ENCODE data around the gene GAN. TPM values are rescaled to one million over a fixed set of nuclear protein-coding genes. Genes with fewer than 3 reads are reported as not detected.
A peak's percentile ranks its signal among the peaks of the same experiment; 100 is the strongest.

GAN gene
- total and polyA plus RNA-seq, 2 experiments from 2014 or later: 1.6 to 5.7 TPM

GRCh38 chr16:81435103-81435502, 120.3 kb downstream of the GAN start:
- no peaks in the 10 kb centered on the region for H3K9me3 ChIP-seq (ENCODE audit: low read depth)
- no peak overlapping the region for H3K4me3 ChIP-seq
- peaks cover 13% of the 10 kb centered on the region; the same call in 1 of the 2 replicates for H3F3A ChIP-seq (ENCODE audit: insufficient read depth)
- H4K20me1 ChIP-seq (ENCODE audit: insufficient read depth): no peaks in the 10 kb centered on the region
- H3K4me2 ChIP-seq (ENCODE audit: unreplicated experiment): no peak overlapping the region
- peaks cover 15% of the 10 kb centered on the region for H3K4me1 ChIP-seq (ENCODE audit: insufficient read depth)
- H3K79me2 ChIP-seq (ENCODE audit: insufficient read depth): no peaks in the 10 kb centered on the region
- H3K36me3 ChIP-seq (ENCODE audit: low read depth): no peaks in the 10 kb centered on the region
- DNase-seq: no peak
- 63 to 64% methylated on average over 3 of the region's 3 CpGs for WGBS, 2 experiments (ENCODE audit: low coverage in 1 of 2, low lambda C conversion rate in 2 of 2, missing lambda C conversion rate in 2 of 2)
- TF ChIP-seq EZH2phosphoT487 (IDR thresholded peaks at IDR 0.05; ENCODE audit: insufficient read depth, low read depth) (no peak), EZH2 (IDR thresholded peaks at IDR 0.05; ENCODE audit: insufficient read depth, poor library complexity, severe bottlenecking) (no peak)
- H3K9ac ChIP-seq: no peak overlapping the region
- H2AFZ ChIP-seq: no peak overlapping the region
- H3K9me2 ChIP-seq (ENCODE audit: insufficient read depth): no peaks in the 10 kb centered on the region
- in situ Hi-C loops (cut with MboI): no loop called here
- no peaks in the 10 kb centered on the region for H3K27me3 ChIP-seq (replicated peaks; ENCODE audit: insufficient read depth)
- no peak overlapping the region for H3K27ac ChIP-seq

- no peak overlapping the region for H3K4me3 ChIP-seq
- H3K9me3 ChIP-seq (ENCODE audit: low read depth): no peaks in the 10 kb centered on the region
- in situ Hi-C loops (cut with MboI): no loop called here
- peaks cover 15% of the 10 kb centered on the region for H3K4me1 ChIP-seq (ENCODE audit: insufficient read depth)
- H2AFZ ChIP-seq: no peak overlapping the region
- 90 to 95% methylated on average over 2 of the region's 2 CpGs for WGBS, 2 experiments (ENCODE audit: low coverage in 1 of 2, low lambda C conversion rate in 2 of 2, missing lambda C conversion rate in 2 of 2)
- H3K27me3 ChIP-seq (replicated peaks; ENCODE audit: insufficient read depth): no peaks in the 10 kb centered on the region
- H3K4me2 ChIP-seq (ENCODE audit: unreplicated experiment): no peak overlapping the region
- DNase-seq: no peak
- H3K9ac ChIP-seq: no peak overlapping the region
- H3K79me2 ChIP-seq (ENCODE audit: insufficient read depth): no peaks in the 10 kb centered on the region
- H3F3A ChIP-seq (ENCODE audit: insufficient read depth): peaks cover 13% of the 10 kb centered on the region; the same call in 1 of the 2 replicates
- no peak overlapping the region for H3K27ac ChIP-seq
- TF ChIP-seq EZH2phosphoT487 (IDR thresholded peaks at IDR 0.05; ENCODE audit: insufficient read depth, low read depth) (no peak), EZH2 (IDR thresholded peaks at IDR 0.05; ENCODE audit: insufficient read depth, poor library complexity, severe bottlenecking) (no peak)
- H3K9me2 ChIP-seq (ENCODE audit: insufficient read depth): no peaks in the 10 kb centered on the region
- no peaks in the 10 kb centered on the region for H4K20me1 ChIP-seq (ENCODE audit: insufficient read depth)
- no peaks in the 10 kb centered on the region for H3K36me3 ChIP-seq (ENCODE audit: low read depth)
Observed at GRCh38 chr16:81435567-81435966, 120.8 kb downstream of the GAN start.

- DNase-seq: peak; percentile 39
- no peak overlapping the region for H3K27ac ChIP-seq
- 80 to 83% methylated on average over 6 of the region's 6 CpGs for WGBS, 2 experiments (ENCODE audit: low coverage in 1 of 2, low lambda C conversion rate in 2 of 2, missing lambda C conversion rate in 2 of 2)
Observed at GRCh38 chr16:81436386-81436785, 121.6 kb downstream of the GAN start.

GRCh38 chr16:81437865-81438264, 123.1 kb downstream of the GAN start:
- H3K9me3 ChIP-seq (ENCODE audit: low read depth): no peaks in the 10 kb centered on the region
- no peaks in the 10 kb centered on the region for H3K36me3 ChIP-seq (ENCODE audit: low read depth)
- no peaks in the 10 kb centered on the region for H3K4me1 ChIP-seq (ENCODE audit: insufficient read depth)
- DNase-seq: no peak
- no peak overlapping the region for H3K4me2 ChIP-seq (ENCODE audit: unreplicated experiment)
- H3K27me3 ChIP-seq (replicated peaks; ENCODE audit: insufficient read depth): no peaks in the 10 kb centered on the region
- H3K79me2 ChIP-seq (ENCODE audit: insufficient read depth): no peaks in the 10 kb centered on the region
- H3K9me2 ChIP-seq (ENCODE audit: insufficient read depth): no peaks in the 10 kb centered on the region
- no peak overlapping the region for H3K9ac ChIP-seq
- TF ChIP-seq EZH2 (IDR thresholded peaks at IDR 0.05; ENCODE audit: insufficient read depth, poor library complexity, severe bottlenecking) (no peak), EZH2phosphoT487 (IDR thresholded peaks at IDR 0.05; ENCODE audit: insufficient read depth, low read depth) (no peak)
- peak overlapping the region; percentile 50 for H2AFZ ChIP-seq
- H3F3A ChIP-seq (ENCODE audit: insufficient read depth): no peaks in the 10 kb centered on the region
- in situ Hi-C loops (cut with MboI): no loop called here
- no peak overlapping the region for H3K27ac ChIP-seq
- 38% methylated on average over 10 of the region's 10 CpGs for WGBS, 2 experiments (ENCODE audit: low coverage in 1 of 2, low lambda C conversion rate in 2 of 2, missing lambda C conversion rate in 2 of 2)
- no peaks in the 10 kb centered on the region for H4K20me1 ChIP-seq (ENCODE audit: insufficient read depth)
- H3K4me3 ChIP-seq: no peak overlapping the region

More at GRCh38 chr16:81436386-81436785, 121.6 kb downstream of the GAN start:
- in situ Hi-C loops (cut with MboI): no loop called here
- H3K9me2 ChIP-seq (ENCODE audit: insufficient read depth): no peaks in the 10 kb centered on the region
- H3K4me1 ChIP-seq (ENCODE audit: insufficient read depth): peaks cover 11% of the 10 kb centered on the region
- H2AFZ ChIP-seq: no peak overlapping the region
- H3K4me2 ChIP-seq (ENCODE audit: unreplicated experiment): no peak overlapping the region
- no peaks in the 10 kb centered on the region for H3K36me3 ChIP-seq (ENCODE audit: low read depth)
- H3K4me3 ChIP-seq: no peak overlapping the region
- TF ChIP-seq EZH2phosphoT487 (IDR thresholded peaks at IDR 0.05; ENCODE audit: insufficient read depth, low read depth) (no peak), EZH2 (IDR thresholded peaks at IDR 0.05; ENCODE audit: insufficient read depth, poor library complexity, severe bottlenecking) (no peak)
- H3K9ac ChIP-seq: no peak overlapping the region
- H3K27me3 ChIP-seq (replicated peaks; ENCODE audit: insufficient read depth): no peaks in the 10 kb centered on the region
- H3F3A ChIP-seq (ENCODE audit: insufficient read depth): peaks cover 5% of the 10 kb centered on the region; the same call in 1 of the 2 replicates
- no peaks in the 10 kb centered on the region for H3K9me3 ChIP-seq (ENCODE audit: low read depth)
- H4K20me1 ChIP-seq (ENCODE audit: insufficient read depth): no peaks in the 10 kb centered on the region
- H3K79me2 ChIP-seq (ENCODE audit: insufficient read depth): no peaks in the 10 kb centered on the region

Other genes starting within 250 kb of the GAN start
- gene C16orf46, start 237.7 kb upstream of the GAN start, total RNA-seq (2014; rRNA removed; shearing (Covaris generic)): 1.3 TPM in 1 of 2 replicates, not detected in the other
- 0.16 and 0.79 TPM in 2 replicates for gene C16orf46, start 237.7 kb upstream of the GAN start, polyA plus RNA-seq (2016; fragmentation: Nextera tagmentation; extraction: Ambion mirVana)
- gene GCSH, start 218.6 kb upstream of the GAN start, total RNA-seq (2014; rRNA removed; shearing (Covaris generic)): 16.4 and 26.3 TPM in 2 replicates
- 55.1 and 57.0 TPM in 2 replicates for gene GCSH, start 218.6 kb upstream of the GAN start, polyA plus RNA-seq (2016; fragmentation: Nextera tagmentation; extraction: Ambion mirVana)
- gene BCO1, start 76.3 kb upstream of the GAN start, total RNA-seq (2014; rRNA removed; shearing (Covaris generic)): not detected in 2 replicates
- gene BCO1, start 76.3 kb upstream of the GAN start, polyA plus RNA-seq (2016; fragmentation: Nextera tagmentation; extraction: Ambion mirVana): not detected in 2 replicates
- gene CMIP, start 129.8 kb downstream of the GAN start, total RNA-seq (2014; rRNA removed; shearing (Covaris generic)): 7.8 and 9.5 TPM in 2 replicates
- gene CMIP, start 129.8 kb downstream of the GAN start, polyA plus RNA-seq (2016; fragmentation: Nextera tagmentation; extraction: Ambion mirVana): 1.3 and 1.5 TPM in 2 replicates

All from GM23248 (cell line).